Measurements from ENCODE around the gene UGP2. TPM values are rescaled to one million over a fixed set of nuclear protein-coding genes. Genes with fewer than 3 reads are reported as not detected.
"Not testable (repeated sequence)": the region's sequence is repeated elsewhere in the genome, so short reads cannot be mapped to it uniquely, and the experiment has no call there.

Gene UGP2
- 100 to 1,000 TPM; 225 to 276 (median 273) TPM for total RNA-seq
- 210 TPM for polyA plus RNA-seq
- long read RNA-seq, donor 1, transcript UGP2-203 (10 exons, 1,955 nt): minor isoform, 7 of 471 reads
- long read RNA-seq, donor 1, transcript UGP2-202 (10 exons, 2,136 nt): major isoform, 314 of 471 reads
- long read RNA-seq, donor 1, transcript UGP2-207 (11 exons, 2,057 nt): minor isoform, 22 of 471 reads
- long read RNA-seq, donor 1, transcript UGP2-201 (10 exons, 2,338 nt): minor isoform, 84 of 471 reads
- long read RNA-seq, donor 1, partial matches to known transcripts: 22 of 471 reads
- long read RNA-seq, donor 1, other reads (novel, unspliced or antisense): 22 of 471 reads
- long read RNA-seq, donor 2, transcript UGP2-201 (10 exons, 2,338 nt): minor isoform, 48 of 205 reads
- long read RNA-seq, donor 2, transcript UGP2-207 (11 exons, 2,057 nt): minor isoform, 7 of 205 reads
- long read RNA-seq, donor 2, transcript UGP2-202 (10 exons, 2,136 nt): major isoform, 123 of 205 reads
- long read RNA-seq, donor 2, partial matches to known transcripts: 8 of 205 reads
- long read RNA-seq, donor 2, other reads (novel, unspliced or antisense): 17 of 205 reads
- long read RNA-seq, donor 3, transcript UGP2-201 (10 exons, 2,338 nt): major isoform, 501 of 1,020 reads
- long read RNA-seq, donor 3, transcript UGP2-202 (10 exons, 2,136 nt): minor isoform, 425 of 1,020 reads
- long read RNA-seq, donor 3, transcript UGP2-207 (11 exons, 2,057 nt): minor isoform, 6 of 1,020 reads
- long read RNA-seq, donor 3, transcript UGP2-203 (10 exons, 1,955 nt): minor isoform, 8 of 1,020 reads
- long read RNA-seq, donor 3, partial matches to known transcripts: 31 of 1,020 reads
- long read RNA-seq, donor 3, other reads (novel, unspliced or antisense): 49 of 1,020 reads
- long read RNA-seq, donor 4, transcript UGP2-201 (10 exons, 2,338 nt): minor isoform, 60 of 216 reads
- long read RNA-seq, donor 4, transcript UGP2-203 (10 exons, 1,955 nt): minor isoform, 5 of 216 reads
- long read RNA-seq, donor 4, transcript UGP2-202 (10 exons, 2,136 nt): major isoform, 131 of 216 reads
- long read RNA-seq, donor 4, transcript UGP2-207 (11 exons, 2,057 nt): minor isoform, 5 of 216 reads
- long read RNA-seq, donor 4, partial matches to known transcripts: 4 of 216 reads
- long read RNA-seq, donor 4, other reads (novel, unspliced or antisense): 11 of 216 reads

GRCh38 chr2:63841254-63842022, at the start of gene UGP2:
Gene UGP2, plus strand, starts transcription at chr2:63841896. Its CDS starts 290 bp downstream, at chr2:63842186.
- H3K27ac ChIP-seq (ENCODE audit: low read length): peak within 1 kb of the TSS; percentile 99
- intact Hi-C loops (cut with DNase I): no loop called here
- H3K9me3 ChIP-seq (ENCODE audit: control insufficient read depth, low read length): no peaks in the 10 kb centered on the region
- DNase-seq (peak; percentile 95 to 97 (median 97)), ATAC-seq (peak; percentile 94 to 95)
- peak within 1 kb of the TSS; percentile 74 for H3K4me3 ChIP-seq (ENCODE audit: low read length)
- H3K4me1 ChIP-seq (ENCODE audit: control insufficient read depth, insufficient read depth, low read length): peaks cover 13% of the 10 kb centered on the region
- under 1% methylated on average over 59 of the region's 59 CpGs for WGBS
- H3K27me3 ChIP-seq (ENCODE audit: control insufficient read depth, insufficient read depth): no peaks in the 10 kb centered on the region

GRCh38 chr2:63792530-63792929, 49.2 kb upstream of the UGP2 start:
- no peak overlapping the region for H3K4me3 ChIP-seq (ENCODE audit: low read length)
- H3K4me1 ChIP-seq (ENCODE audit: control insufficient read depth, insufficient read depth, low read length): peaks cover 2% of the 10 kb centered on the region
- no peak for DNase-seq
- no peak overlapping the region for H3K27ac ChIP-seq (ENCODE audit: low read length)
- intact Hi-C loops (cut with DNase I): no loop called here
- ATAC-seq: no peak
- H3K27me3 ChIP-seq (ENCODE audit: control insufficient read depth, insufficient read depth): no peaks in the 10 kb centered on the region
- H3K9me3 ChIP-seq (ENCODE audit: control insufficient read depth, low read length): no peaks in the 10 kb centered on the region
- 96% methylated on average over 1 of the region's 1 CpG for WGBS

DNA sequence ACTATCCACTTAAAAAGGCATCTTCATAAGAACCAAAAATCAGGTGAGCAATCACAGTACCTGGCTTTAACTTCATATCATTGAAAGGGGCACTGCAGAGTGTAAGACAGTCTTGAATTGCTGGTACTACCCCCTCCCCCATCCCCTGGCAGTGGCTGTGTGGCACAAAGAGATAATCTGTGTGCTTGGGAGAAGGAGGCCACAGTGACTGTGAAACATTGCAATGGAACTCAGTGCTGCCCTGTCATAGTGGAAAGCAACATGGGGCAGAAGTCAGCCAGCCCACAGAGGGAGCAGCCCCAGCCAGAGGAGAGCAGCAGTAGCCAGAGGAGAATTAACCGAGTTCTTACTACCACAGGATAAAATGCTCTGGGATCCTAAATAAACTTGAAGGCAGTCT, 45.3 kb upstream of the UGP2 start:
- H3K27ac ChIP-seq (ENCODE audit: low read length): no peak overlapping the region
- no peaks in the 10 kb centered on the region for H3K4me1 ChIP-seq (ENCODE audit: control insufficient read depth, insufficient read depth, low read length)
- H3K4me3 ChIP-seq (ENCODE audit: low read length): no peak overlapping the region
- DNase-seq (no peak), ATAC-seq (no peak)
- WGBS: 87% methylated on average over 1 of the region's 1 CpG
- intact Hi-C loops (cut with DNase I): no loop called here
- H3K9me3 ChIP-seq (ENCODE audit: control insufficient read depth, low read length): no peaks in the 10 kb centered on the region
- H3K27me3 ChIP-seq (ENCODE audit: control insufficient read depth, insufficient read depth): no peaks in the 10 kb centered on the region

DNA sequence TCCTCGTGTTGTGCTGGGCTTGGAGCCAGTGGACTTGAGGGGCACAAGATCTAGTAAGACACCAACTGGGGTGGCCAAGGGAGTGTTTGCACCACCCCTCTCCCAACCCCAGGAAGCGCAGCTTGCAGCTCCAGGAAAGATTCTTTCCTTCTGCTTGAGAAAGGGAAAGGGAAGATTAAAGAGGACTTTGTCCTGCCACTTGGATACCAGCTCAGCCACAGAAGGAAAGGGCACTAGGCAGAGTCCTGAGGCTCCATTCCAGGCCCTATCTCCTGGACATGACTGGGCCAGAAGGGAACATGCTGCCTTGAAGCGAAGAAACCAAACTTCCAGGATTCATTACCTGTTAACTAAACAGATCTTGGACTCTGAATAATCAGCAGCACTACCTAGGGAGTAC, 44.9 kb upstream of the UGP2 start:
- Histone ChIP-seq H3K27ac (ENCODE audit: low read length) (no peak overlapping the region), H3K27me3 (ENCODE audit: control insufficient read depth, insufficient read depth) (no peaks in the 10 kb centered on the region), H3K4me3 (ENCODE audit: low read length) (no peak overlapping the region), H3K4me1 (ENCODE audit: control insufficient read depth, insufficient read depth, low read length) (no peaks in the 10 kb centered on the region), H3K9me3 (ENCODE audit: control insufficient read depth, low read length) (no peaks in the 10 kb centered on the region)
- ATAC-seq (no peak), DNase-seq (no peak)
- intact Hi-C loops (cut with DNase I): no loop called here
- WGBS: 88% methylated on average over 3 of the region's 3 CpGs

DNA sequence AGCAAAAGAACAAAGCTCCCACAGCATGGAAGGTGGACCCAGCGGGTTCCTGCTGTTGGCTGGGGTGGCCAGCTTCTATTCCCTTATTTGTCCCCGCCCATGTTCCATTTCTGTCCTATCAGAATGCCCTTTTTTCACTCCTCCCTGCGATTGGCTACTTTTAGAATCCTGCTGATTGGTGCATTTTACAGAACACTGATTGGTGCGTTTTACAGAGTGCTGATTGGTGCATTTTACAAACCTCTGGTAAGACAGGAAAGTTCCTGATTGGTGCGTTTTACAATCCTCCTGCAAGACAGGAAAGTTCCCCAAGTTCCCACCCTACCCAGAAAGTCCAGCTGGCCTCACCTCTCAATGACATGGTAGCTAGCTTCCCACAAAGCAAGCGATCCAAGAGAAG, 40.2 kb upstream of the UGP2 start:
- no peak for ATAC-seq
- intact Hi-C loops (cut with DNase I): no loop called here
- WGBS: 93% methylated on average over 6 of the region's 6 CpGs
- H3K27ac ChIP-seq (ENCODE audit: low read length): no peak overlapping the region
- H3K27me3 ChIP-seq (ENCODE audit: control insufficient read depth, insufficient read depth): no peaks in the 10 kb centered on the region
- H3K4me1 ChIP-seq (ENCODE audit: control insufficient read depth, insufficient read depth, low read length): no peaks in the 10 kb centered on the region
- H3K4me3 ChIP-seq (ENCODE audit: low read length): no peak overlapping the region
- no peaks in the 10 kb centered on the region for H3K9me3 ChIP-seq (ENCODE audit: control insufficient read depth, low read length)
- DNase-seq: no peak

GRCh38 chr2:63805412-63805811, 36.3 kb upstream of the UGP2 start:
- no peaks in the 10 kb centered on the region for H3K4me1 ChIP-seq (ENCODE audit: control insufficient read depth, insufficient read depth, low read length)
- no peak overlapping the region for H3K27ac ChIP-seq (ENCODE audit: low read length)
- ATAC-seq: no peak
- H3K4me3 ChIP-seq (ENCODE audit: low read length): no peak overlapping the region
- no peaks in the 10 kb centered on the region for H3K9me3 ChIP-seq (ENCODE audit: control insufficient read depth, low read length)
- DNase-seq: no peak
- no peaks in the 10 kb centered on the region for H3K27me3 ChIP-seq (ENCODE audit: control insufficient read depth, insufficient read depth)
- intact Hi-C loops (cut with DNase I): no loop called here

GRCh38 chr2:63808036-63808435, 33.7 kb upstream of the UGP2 start:
- H3K4me1 ChIP-seq (ENCODE audit: control insufficient read depth, insufficient read depth, low read length); H3K9me3 ChIP-seq (ENCODE audit: control insufficient read depth, low read length); H3K4me3 ChIP-seq (ENCODE audit: low read length); ATAC-seq; DNase-seq; intact Hi-C loops (cut with DNase I); H3K27ac ChIP-seq (ENCODE audit: low read length); H3K27me3 ChIP-seq (ENCODE audit: control insufficient read depth, insufficient read depth): not testable (repeated sequence)
- 90% methylated on average over 2 of the region's 6 CpGs for WGBS

DNA sequence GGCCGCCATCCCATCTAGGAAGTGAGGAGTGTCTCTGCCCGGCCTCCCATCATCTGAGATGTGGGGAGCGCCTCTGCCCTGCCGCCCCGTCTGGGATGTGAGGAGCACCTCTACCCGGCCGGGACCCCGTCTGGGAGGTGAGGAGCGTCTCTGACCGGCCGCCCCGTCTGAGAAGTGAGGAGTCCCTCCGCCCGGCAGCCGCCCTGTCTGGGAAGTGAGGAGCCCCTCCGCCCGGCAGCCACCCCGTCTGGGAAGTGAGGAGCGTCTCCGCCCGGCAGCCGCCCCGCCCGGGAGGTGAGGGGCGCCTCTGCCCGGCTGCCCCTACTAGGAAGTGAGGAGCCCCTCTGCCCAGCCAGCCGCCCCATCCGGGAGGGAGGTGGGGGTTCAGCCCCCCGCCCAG, 32.8 kb upstream of the UGP2 start:
- H3K4me3 ChIP-seq (ENCODE audit: low read length); ATAC-seq; intact Hi-C loops (cut with DNase I); H3K4me1 ChIP-seq (ENCODE audit: control insufficient read depth, insufficient read depth, low read length); H3K27me3 ChIP-seq (ENCODE audit: control insufficient read depth, insufficient read depth); H3K9me3 ChIP-seq (ENCODE audit: control insufficient read depth, low read length); H3K27ac ChIP-seq (ENCODE audit: low read length): not testable (repeated sequence)
- WGBS: 94% methylated on average over 29 of the region's 29 CpGs
- peak in 2 of 3 donors; percentile 48 to 58 for DNase-seq

- WGBS: 98% methylated on average over 3 of the region's 3 CpGs
- no peaks in the 10 kb centered on the region for H3K27me3 ChIP-seq (ENCODE audit: control insufficient read depth, insufficient read depth)
- no peaks in the 10 kb centered on the region for H3K4me1 ChIP-seq (ENCODE audit: control insufficient read depth, insufficient read depth, low read length)
- H3K9me3 ChIP-seq (ENCODE audit: control insufficient read depth, low read length): no peaks in the 10 kb centered on the region
- intact Hi-C loops (cut with DNase I): no loop called here
- no peak for DNase-seq
- no peak overlapping the region for H3K27ac ChIP-seq (ENCODE audit: low read length)
- H3K4me3 ChIP-seq (ENCODE audit: low read length): no peak overlapping the region
- ATAC-seq: no peak
Measured at GRCh38 chr2:63811063-63811462, 30.6 kb upstream of the UGP2 start.

DNA sequence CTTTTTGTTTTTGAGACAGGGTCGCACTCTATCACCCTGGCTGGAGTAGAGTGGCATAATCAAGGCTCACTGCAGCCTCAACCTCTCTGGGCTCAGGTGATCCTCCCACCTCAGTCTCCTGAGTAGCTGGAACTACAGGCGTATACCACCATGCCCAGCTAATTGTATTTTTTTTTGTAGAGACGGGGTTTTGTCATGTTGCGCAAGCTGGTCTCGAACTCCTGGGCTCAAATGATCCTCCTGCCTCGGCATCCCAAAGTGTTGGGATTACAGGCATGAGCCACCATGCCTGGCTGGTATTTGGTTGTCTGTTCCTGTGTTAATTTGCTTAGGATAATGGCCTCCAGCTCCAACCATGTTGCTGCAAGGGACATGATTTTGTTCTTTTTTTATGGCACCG, 29.8 kb upstream of the UGP2 start:
- ATAC-seq; intact Hi-C loops (cut with DNase I): not testable (repeated sequence)

More for the DNA sequence above, 29.8 kb upstream of the UGP2 start:
- H3K9me3 ChIP-seq (ENCODE audit: control insufficient read depth, low read length); H3K4me3 ChIP-seq (ENCODE audit: low read length); DNase-seq; H3K27ac ChIP-seq (ENCODE audit: low read length); H3K27me3 ChIP-seq (ENCODE audit: control insufficient read depth, insufficient read depth); H3K4me1 ChIP-seq (ENCODE audit: control insufficient read depth, insufficient read depth, low read length): not testable (repeated sequence)
- WGBS: 96% methylated on average over 7 of the region's 7 CpGs
